HG02970 (cell line): ENCODE results near the gene FAM76A.

Experiments
- ATAC-seq: cut with Tn5 transposase; IDR thresholded peaks from one replicate; pipeline ENCODE4 v1.9.1; 2021; ENCODE audit warnings: mild to moderate bottlenecking, moderate library complexity, moderate number of reproducible peaks; ENCODE audit not compliant: unreplicated experiment, low FRiP score

FAM76A gene

DNA sequence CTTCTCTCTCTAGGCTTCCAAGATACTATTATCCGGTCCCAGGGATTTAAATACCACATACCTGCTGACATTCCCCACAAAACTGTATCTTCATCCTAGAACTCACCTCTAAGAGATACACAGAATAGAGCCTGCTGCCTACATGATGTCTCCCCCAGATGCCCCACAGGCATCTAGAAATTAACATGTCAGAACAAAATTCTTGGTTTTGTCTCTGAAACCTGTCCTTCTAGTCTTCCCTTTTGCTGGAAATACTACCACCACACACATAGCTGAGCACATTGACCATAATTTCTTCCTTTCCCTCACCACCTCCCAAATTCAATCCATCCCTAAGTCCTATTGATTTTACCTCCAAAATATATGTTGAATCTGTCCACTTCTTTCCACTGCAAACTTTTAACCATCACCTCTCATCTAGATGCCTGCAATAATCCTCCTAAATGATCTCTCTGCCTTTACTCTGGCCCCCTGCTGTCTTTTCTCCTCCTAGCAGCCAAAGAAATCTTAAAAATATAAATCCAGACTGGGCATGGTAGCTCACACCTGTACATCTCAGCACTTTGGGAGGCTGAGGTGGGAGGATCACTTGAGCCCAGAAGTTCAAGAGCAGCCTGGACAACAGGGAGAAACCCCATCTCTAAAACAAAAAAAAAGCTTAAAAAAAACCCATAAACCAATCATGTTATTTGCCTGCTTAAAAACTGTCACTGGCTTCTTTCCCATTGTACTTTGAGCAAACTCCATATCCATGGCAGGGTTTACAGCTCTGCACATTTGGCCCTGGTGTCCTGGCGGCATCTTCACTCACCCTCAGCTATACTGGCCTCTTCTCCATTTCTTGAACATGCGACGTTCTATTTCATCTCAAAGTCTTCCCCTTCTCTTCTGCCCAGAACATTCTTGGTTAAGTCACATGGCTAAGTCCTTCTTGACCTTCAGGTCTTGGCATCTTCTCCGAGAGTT lies 6.2 kb upstream of the FAM76A start:
- ATAC-seq = no peak

DNA sequence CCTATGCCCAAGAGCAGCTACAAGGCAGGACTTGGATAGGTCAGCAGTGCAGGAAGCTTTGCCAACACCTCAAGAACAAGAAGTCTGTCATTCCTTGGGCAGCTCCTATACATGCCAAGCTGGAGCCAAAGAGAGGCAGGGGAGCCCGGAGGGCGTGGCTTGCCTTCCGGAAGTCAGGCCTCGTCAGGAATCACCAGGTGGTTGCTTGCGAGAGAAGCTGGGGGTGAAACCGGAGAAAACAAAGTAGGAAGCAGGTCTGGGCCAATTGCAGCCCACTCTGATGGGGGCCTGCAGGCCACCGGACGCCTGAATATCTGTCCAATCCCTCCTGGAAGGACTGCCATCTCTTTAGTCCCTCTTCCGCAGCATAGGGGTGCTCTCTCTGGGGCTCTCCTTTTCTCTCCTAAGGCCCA lies 794 bp upstream of the FAM76A start:
- ATAC-seq = no peak

DNA sequence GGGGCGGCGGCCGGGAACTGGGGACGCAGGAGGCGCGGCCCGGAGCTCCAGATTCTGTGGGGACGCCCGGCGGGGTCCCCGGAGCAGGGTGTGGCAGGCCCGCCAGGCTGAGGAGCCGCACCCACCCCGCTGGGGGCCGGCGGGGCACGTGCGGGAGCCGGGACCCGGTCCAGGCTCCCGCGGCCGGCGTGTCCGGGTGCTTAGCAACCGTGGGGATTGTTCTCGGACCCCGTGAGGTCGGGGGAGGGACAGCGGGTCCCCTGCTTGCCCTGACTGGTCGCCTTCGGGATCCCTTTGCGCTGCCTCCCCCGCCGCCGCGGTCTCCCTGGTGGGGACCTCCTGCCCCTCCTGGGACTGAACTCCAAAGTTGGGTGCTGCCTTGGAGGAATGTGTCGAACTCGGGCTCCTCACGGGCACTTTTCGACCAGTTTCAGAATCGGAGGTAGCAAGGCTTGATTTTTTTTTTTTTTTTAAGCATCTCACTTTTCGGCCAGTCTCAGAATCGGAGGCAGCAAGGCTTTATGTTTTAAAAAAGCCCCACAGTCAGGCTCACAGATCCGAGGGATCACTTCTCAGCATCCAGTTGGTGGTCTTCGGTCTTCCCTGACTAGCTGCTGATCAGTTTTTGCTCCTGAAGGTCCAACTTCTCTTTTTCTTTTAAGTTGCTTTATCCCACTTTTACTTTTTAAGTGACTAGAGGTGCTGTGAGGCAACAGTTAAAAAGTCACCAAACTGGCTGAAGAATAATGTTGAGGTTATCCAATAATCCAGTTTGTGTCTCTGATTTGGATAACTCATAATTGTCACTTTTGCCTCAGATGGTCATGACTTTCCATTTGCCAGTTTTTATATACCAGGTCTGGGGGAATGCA lies 648 bp downstream of the FAM76A start:
- peak; percentile 24 for ATAC-seq

DNA sequence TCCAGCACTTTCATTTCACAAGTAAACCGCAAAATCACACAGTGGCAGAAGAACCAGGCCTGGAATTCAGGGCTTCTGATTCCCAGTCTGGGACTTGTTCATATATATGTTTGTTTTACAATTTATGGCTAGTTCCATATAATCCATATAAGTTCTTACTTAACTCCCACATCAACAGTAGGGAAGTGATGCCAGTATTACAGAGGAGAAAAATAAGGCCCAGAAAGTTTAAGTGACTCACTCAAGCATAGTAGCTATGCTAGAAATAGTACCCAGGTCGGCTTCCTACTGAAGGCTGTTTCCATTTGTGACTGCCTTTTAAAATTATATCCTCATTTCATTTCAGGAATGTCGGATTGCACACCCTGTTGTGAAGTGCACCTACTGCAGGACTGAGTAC lies 1.4 kb downstream of the FAM76A start:
- no peak for ATAC-seq

DNA sequence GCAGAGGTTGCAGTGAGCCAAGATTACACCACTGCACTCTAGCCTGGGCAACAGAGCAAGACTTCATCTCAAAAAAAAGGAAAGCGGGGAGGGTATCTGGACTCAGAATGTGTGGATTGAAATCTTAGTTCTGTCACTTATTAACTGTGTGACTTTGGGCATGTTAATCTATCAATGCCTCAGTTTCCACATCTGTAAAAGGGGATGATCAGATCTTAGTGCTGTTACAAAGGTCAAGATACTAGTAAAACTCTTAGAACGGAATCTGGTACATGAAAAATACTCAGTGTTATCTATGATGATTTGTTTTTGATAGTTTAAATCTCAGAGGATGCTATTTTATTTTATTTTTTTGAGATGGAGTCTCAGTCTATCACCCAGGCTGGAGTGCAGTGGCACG lies 10.5 kb downstream of the FAM76A start:
- no peak for ATAC-seq

DNA sequence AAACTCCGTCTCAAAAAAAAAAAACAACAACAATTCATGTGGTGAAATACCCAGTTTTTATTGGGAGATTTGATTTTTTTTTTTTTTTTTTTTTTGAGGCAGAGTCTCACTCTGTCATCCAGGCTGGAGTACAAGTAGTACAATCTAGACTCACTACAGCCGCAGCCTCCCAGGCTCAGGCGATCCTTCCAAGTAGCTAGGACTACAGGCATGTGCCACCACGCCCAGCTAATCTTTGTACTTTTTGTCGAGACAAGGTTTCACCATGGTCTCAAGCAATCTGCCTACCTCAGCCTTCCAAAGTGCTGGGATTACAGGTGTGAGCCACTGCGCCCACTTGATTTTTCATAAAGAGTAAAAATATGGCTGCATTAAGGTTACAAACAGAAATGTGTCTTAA lies 15.4 kb downstream of the FAM76A start:
- no peak for ATAC-seq

DNA sequence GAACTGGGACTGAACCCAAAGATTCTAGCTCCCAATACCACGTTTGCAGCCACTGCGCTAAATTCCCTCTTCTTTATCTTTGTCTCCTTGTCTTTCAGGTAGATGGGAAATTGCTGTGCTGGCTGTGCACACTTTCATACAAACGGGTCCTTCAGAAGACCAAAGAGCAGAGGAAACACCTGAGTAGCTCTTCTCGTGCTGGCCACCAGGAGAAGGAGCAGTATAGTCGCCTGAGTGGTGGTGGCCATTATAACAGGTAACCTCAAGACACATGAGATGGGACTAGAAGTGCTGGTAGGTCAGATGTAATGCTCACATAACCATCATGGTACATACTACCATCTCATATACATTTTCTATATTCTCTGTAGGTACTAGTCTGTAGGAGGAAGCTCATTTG lies 18.8 kb downstream of the FAM76A start:
- no peak for ATAC-seq

DNA sequence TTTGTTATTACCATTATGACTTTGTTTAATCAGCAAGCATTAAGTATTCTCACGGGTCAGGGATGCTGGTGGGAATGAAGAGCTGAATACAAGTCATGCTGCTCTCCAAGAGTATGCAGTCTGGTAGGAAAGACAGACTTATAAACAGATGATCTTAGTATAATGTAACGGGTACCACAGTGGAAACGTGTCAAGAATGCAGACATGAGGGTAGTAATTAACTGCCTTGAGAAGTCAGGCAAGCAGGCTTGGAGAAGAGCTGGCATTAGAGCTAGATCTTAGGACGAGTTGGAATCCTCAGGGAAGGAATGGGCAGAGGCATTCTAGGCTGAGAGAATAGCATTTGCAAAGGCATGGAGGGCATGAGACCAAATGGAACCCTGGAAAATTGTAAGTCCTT lies 19.7 kb downstream of the FAM76A start:
- ATAC-seq = no peak

DNA sequence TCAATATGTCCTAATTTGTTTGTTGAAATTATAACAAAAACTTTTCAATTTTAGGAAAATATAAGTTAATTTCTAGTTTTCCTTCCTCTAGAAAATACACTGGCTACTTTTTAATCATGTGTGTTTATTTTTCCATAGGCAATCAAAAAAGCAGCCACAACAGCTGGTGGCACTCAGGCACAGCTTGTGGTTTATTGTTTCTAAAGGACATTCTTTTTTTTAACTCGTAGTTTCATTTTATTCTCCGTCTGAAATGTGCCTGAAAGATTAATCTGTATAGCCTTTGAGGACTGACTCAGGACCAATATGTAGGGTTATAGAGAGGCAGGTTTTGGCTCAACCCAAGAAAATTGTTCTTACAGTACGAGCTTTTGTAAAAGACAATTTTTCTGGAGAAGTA lies 26.6 kb downstream of the FAM76A start:
- ATAC-seq = no peak

DNA sequence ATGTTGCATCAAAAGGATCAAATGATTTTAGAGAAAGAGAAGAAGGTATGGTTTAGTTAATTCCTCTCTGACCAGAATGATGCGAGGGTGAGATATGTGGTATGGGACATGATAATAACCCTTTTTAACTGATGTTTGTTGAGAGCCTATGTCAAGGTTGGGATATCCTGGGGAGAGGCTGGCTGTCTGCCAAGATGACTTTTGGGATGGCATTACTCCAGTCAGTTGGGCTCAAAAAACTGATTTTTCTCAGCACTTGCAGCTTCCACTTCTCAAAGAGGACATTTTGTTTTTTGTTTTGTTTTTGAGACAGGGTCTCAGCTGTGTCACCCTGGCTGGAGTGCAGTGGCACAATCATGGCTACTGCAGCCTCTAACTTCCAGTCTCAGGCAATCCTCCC lies 29.5 kb downstream of the FAM76A start:
- ATAC-seq = no peak

DNA sequence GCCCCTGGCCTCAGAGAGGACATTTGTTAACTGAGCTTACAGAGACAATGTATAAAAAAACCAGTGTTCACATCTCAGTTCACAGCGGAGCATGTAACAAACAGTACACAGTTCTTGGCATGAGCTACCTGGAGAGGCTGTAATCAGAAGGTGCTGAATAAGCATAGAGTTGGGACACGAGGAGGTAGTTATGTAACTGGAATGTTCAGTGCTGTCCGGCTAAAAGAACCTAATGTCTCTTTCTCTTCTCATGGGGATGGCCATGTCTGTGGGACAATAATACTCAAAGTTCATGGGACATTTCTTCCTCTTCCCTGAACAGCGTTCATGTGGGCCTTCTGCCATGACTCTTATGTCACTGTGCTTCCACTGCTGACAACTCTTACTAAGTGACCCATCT lies 30.1 kb downstream of the FAM76A start:
- no peak for ATAC-seq

DNA sequence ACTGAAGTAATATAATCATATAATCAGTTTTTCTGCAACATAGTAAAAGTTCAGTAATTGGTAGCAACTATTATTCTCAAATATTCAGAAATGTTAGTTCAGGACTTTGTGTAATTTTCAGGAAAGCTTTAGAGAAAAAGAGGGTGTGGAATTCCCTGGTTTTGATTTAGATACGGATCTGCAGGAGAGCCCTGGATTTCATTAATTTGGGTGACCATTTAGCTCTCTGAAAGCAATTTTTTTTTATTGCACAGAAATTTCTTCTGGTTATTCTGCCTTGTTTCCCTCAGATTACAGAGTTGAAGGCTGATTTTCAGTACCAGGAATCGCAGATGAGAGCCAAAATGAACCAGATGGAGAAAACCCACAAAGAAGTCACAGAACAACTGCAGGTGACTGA lies 33.5 kb downstream of the FAM76A start:
- ATAC-seq = no peak

DNA sequence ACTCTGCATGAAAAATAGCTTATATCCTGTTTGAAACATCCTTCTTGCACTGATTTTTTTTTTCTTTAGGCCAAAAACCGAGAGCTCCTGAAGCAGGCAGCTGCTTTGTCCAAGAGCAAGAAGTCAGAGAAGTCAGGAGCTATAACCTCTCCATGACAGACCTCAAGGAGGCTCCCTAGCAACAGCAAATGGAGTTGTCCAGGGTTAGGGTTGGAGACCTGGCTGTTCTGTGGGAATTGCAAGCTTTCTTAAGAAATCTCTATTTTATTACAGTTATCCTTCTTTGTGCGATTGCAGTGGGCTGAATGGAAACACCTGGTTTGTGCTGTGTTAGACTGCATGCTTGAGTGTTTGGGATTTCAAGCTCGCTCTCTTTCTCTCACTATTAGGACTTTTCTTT lies 34.7 kb downstream of the FAM76A start:
- ATAC-seq = no peak

DNA sequence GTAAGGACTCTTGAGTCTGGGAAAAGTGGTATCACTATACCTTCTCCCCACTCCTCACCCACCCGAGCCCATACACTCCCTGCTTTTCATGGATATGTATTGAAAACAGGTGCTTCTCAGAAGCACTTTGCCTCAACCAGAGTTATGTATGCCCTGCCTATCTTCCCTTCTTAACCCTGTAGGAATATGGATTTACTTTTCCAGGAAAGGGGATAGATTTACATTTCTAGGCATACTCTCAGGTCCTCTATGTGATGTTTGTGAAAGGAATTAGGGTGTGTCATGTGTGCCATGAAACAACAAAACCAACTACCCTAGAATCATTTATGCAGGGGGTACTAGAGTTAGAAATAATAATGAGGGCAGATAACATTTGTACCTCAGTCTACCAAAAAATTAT lies 36.3 kb downstream of the FAM76A start:
- no peak for ATAC-seq

DNA sequence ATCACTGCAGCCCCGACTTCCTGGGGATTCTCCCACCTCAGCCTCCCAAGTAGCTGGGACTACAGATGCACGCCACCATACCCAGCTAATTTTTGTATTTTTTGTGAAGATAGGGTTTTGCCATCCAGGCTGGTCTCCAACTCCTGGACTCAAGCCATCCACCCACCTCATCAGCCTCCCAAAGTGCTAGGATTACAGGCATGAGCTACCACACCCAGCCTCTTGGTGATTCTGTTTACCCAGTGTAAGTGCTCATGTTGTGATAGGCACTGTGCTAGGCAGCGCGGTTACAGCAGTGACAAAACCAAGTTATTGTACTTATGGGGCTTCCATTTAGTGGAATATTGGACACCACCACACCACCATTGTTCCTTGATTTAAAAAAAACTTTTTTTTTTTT lies 37.6 kb downstream of the FAM76A start:
- ATAC-seq = no peak

DNA sequence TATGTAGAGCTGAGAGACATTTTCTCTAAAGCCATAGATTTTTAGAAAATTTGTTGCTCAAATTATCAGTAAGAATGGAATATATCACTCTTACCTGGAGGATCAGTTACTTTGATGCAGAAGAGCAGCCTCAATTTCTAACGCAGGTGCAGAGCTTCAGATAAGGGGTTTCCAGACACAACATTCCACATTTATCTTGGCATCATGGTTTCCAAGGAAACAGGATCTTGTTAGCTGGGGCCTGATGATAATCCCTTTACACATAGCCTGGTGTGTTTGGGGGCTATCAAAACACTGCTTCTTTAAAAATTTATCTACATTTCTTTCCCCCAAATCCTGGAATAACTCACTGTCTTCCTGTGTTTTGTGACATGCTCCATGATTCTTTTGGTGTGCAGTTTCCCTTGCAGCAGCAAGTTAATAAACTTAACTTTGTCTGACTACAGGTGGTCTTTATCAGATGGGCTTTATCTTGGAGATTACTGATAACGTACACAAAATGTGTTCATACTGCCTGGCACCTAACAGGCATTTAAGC lies 44.6 kb downstream of the FAM76A start:
- ATAC-seq = no peak

DNA sequence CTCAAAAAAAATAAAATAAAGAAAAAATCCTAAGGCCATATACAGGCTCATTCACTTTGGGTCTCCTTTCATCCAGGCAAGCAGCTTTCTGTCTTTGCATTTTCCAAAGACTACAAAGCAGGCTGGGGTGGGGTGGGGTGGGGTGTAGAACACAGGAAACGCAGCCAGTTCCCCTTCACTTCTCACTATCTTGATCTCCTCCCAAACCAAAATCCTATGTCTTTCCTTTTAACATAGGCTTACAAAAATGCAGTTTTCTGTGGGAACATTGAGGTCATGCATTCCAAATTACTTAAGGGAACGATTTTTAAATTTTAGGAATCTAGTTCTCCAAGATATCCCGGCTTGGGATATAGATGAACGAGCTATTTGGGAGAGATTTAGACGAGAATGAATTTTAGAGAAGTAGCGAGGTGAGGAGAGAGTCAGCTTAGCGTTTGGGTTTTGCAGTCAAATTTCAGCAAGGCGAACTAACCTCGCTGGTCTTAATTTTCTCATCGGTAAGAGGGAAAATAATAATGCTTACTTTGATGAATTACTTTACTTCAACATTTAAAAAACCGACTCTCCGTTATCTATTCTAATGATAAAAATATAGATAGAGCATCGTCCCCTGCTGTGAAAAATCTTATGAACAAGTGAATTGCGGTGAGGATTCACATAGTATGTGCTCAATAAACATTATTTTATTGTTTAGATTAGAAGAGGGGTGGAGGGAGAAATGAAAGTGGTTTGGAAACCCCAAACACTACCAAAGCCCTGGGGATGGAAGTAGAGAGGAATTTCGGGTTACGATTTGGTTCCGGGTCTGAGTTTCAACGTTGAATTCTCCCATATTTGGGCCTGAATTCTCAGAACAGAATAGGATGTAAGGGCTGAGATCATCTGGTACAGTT lies 46.5 kb downstream of the FAM76A start:
- ATAC-seq = no peak

DNA sequence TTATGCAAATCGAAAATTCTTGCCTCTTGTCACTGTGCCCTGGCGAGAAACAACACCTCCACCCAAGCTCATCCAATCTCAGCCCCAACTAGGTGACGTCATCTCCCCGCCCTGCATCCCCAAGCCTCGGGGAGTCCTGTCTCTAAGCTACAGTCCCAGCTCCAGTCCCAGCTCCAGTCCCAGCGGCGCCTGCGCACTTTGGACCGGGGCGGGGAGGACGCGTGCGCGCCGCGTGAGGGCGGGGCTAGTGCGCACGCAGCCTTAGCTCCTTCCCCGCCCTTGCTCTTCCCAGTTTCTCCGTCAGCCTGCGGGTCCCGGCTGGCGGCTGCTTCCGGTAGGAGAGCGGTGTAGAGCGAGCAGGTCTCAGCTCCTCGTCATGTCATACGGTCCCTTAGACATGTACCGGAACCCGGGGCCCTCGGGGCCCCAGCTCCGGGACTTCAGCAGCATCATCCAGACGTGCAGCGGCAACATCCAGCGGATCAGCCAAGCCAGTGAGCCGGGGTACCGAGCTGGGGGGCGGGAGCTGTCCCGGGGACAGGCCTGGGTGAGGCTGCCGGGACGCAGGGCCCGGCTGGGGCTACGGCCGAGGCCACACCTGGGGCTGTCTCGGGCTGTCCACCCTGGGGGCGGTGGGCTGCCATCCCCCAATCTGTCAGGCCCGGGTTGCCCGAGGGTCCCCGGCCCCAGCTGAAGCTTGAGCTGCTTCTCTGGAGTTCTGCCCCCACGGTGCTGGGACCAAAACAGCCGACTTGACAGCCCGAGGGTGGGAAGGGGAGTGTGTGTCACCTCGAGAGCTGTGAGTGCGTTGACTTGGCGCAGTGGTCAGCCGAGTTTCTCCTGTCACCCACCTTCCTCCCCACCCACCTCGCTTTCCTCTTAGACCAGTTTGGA lies 47.4 kb downstream of the FAM76A start, which contains the start of gene STX12:
TSS of gene STX12 (plus strand) at position 288 of the 894 bp plus-strand sequence. CDS start at position 377, 89 bp downstream.
- ATAC-seq = peak; percentile 95

DNA sequence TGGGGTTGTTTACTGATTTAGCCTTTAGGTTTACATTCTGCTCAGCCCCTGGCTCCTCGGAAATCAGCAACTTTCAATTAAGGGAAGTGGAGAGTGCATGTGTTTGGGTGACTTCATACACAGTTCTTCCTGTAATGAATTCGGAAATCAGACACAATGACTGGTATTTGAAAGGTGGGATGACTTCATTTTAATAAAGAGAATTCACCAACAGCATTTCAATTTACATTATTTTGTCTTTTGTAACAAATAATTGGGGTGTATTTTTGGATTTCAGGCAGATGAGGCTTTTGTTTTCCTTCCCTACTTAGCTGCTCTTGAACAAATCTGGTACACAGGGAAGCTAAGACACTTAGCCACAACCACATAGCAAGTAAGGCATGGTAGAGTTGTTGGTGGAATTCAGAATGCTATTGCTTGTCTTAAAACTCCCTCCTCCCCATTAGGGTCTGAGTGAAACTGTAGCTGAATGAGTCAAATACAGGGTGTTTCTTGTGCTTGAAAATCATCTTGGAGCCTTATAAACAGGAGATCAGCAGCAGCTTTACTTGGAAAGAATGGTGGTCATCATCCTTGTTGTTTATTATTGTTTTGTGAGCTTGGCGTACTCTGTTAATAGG lies 48.2 kb downstream of the FAM76A start:
- ATAC-seq = peak; percentile 8
